HG03159 (cell line): ENCODE measurements around the gene TMEM223.
"Not testable (repeated sequence)": the region's sequence is repeated elsewhere in the genome, so short reads cannot be mapped to it uniquely, and the experiment has no call there.

Source experiments
- ATAC-seq: cut with Tn5 transposase; IDR thresholded peaks from one replicate; pipeline ENCODE4 v1.9.1; 2021; ENCODE audit warnings: mild to moderate bottlenecking, moderate library complexity; ENCODE audit not compliant: unreplicated experiment

The TMEM223 gene

DNA sequence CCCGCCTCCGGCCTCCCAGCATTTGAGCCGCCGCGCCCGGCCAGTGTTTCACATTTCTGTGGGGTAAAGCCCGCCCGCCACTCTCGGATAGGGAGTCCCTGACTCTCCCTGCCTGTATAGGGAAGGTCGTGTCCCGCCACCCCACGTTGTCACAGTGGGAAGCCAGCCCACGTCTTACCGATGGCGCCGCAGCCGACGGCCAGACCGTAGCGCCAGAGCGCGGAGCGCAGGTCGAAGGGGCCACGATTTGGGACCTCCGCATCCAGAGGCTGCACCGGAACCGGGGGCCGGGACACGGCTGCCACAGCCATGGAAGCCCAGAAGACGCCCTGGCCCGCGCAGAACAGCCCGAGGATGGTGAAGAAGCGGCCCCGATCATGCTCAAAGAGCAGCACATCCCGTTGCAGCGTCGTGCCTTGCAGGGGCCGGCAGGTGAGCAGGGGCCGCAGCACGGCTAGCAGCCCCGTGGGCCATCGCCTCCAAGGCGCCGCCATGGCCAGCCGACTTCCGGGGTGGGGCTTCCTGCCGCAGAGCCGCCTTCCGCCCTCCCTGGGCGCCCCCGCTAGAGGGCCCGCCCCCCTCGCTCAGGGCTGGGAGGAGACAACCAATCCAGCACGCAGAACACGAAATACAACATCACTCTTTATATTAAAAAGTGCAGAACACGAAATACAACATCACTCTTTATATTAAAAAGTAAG, at the start of gene TMEM223:
Gene TMEM223 (minus strand): TSS at position 506 of the 701 bp plus-strand sequence. CDS start 12 bp downstream, at position 494.
- peak; percentile 66 for ATAC-seq

DNA sequence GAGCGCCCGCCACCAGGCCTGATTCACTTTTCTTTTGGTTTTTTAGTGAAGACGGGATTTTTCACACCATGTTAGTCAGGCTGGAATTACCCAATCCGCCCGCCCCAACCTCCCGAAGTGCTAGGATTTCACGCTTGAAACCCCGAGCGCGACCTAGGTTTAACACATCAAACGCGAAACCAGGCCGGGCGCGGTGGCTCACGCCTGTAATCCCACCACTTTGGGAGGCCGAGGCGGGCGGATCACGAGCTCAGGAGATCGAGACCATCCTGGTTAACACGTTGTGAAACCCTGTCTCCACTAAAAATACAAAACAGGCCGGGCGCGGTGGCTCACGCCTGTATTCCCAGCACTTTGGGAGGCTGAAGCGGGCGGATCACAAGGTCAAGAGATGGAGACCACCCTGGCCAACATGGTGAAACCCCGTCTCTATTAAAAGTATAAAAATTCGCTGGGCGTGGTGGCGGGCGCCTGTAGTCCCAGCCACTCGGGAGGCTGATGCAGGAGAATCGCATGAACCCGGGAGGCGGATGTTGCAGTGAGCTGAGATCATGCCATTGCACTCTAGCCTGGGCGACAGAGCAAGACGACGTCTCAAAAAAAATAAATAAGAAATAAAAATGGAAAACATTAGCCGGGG, 49.0 kb upstream of the TMEM223 start:
- not testable (repeated sequence) for ATAC-seq

GRCh38 chr11:62839050-62839945, 47.5 kb upstream of the TMEM223 start, which contains the start of gene WDR74:
TSS of gene WDR74 (minus strand) at chr11:62839590. CDS start at chr11:62839570, 20 bp downstream.
- ATAC-seq: peak; percentile 45

DNA sequence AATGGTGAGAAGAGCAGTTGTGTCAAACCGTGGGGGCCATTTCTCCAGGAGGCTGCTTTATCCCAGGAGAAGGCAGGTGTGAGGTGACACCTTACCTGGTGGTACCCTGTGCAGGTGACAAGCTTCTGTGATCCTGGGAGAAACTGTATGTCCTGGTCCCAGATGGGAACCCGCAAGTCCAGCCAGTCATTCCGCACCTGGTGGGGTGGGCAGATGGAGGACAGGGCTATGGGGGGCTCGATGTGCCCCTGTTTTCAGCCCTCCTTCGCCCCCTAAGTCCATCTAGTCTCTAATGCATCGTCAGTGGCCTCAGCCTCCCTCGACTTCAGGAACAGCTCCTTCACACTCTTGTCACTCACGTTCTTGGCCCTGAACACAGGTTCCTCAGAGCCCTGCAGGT, 43.5 kb upstream of the TMEM223 start:
- no peak for ATAC-seq

- peak; percentile 17 for ATAC-seq
Observed at GRCh38 chr11:62832336-62833234, 40.8 kb upstream of the TMEM223 start, which contains the start of gene TEX54. TSS of gene TEX54 (minus strand) at chr11:62832841.

DNA sequence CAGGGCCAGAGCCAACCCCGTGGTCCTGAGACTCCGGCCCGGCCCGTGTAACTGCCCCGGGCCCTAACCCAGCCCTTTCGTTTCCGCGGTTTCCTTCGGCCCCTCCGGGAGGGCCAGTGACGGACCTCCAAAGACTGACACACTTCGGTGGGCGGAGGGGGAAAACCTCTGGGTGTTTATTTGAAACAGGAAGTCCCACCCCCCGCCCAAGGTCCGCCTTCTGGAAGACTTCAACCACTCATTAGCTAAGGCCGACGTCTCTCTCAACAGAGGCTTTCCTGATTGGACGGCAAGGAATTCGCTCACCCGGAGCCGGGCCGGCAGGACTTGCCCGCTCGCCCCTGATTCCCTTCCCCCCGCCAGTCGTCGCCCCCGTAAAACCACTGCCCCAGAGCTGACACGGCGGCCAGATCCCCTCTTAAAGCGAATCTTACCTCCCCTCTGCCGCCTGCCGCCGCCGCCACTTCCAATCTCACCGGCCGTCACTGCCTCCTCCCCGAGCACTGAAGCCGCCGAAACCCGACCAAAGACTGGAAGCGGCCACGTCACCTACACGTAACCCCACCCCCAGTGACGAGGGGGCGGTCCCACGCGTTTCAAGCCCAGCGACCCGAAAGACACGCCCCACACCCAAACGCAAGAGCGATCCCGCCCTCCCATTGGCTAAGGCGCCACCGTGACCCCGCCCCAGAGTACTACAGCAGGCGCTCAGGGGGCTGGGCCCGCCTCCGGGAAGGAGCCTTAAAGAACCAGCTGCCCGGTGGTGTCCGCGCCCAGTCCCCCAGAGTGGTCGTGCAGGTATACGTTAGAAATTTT, 39.9 kb upstream of the TMEM223 start, which contains the start of gene STX5:
Gene STX5 (minus strand): TSS at position 532 of the 816 bp plus-strand sequence. CDS start 808 bp downstream, outside the sequence.
- peak; percentile 83 for ATAC-seq

GRCh38 chr11:62830904-62831519, 39.2 kb upstream of the TMEM223 start:
- ATAC-seq: no peak

DNA sequence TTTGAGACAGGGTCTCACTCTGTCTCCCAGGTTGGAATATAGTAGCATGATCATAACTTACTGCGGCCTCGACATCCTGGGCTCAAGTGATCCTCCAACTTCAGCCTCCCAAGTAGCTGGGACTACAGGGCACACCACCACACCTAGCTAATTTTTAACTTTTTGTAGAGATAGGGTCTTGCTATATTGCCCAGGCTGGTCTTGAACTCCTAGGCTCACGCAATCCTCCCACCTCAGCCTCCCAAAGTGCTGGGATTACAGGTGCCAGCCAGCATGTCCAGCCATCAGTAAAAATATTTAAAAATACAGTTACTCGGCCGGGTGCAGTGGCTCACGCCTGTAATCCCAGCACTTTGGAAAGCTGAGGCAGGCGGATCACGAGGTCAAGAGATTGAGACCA, 36.3 kb upstream of the TMEM223 start:
- ATAC-seq: not testable (repeated sequence)

GRCh38 chr11:62823677-62824076, 31.9 kb upstream of the TMEM223 start:
- no peak for ATAC-seq

DNA sequence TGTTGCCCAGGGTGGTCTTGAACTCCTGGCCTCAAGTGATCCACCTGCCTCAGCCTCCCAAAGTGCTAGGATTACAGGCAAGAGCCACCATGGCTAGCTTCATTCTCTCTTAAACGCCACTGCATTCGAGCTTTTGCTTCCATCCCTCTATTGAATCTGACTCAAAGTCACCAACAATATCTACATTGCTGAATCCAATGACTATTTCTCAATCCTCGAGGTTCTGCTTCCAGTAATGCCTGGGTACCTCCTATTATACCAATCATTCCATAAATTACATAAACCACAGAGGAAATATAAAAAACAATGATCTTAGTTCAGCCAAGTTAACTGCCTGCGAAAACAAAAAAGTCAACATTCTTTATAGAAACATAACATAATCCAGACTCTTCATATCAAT, 25.3 kb upstream of the TMEM223 start:
- ATAC-seq: no peak

- ATAC-seq: no peak
Observed at GRCh38 chr11:62816557-62816956, 24.8 kb upstream of the TMEM223 start.

DNA sequence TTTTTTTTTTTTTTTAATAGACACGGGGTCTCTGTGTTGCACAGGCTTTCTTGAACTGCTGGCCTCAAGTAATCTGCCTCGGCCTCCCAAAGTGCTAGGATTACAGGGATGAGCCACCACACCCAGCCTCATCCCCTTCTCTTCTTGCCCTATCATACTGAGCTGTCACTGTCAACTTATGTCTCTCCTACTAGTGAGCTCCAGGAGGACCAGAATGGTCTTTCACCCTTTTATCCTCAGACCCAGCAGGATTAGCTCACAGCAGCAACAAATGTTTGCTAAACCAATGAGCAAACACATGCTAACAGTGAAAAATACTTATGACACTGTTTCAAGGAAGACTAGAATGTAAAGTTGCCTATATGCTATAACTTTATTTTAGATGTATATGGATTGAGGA, 19.9 kb upstream of the TMEM223 start:
- ATAC-seq: no peak

DNA sequence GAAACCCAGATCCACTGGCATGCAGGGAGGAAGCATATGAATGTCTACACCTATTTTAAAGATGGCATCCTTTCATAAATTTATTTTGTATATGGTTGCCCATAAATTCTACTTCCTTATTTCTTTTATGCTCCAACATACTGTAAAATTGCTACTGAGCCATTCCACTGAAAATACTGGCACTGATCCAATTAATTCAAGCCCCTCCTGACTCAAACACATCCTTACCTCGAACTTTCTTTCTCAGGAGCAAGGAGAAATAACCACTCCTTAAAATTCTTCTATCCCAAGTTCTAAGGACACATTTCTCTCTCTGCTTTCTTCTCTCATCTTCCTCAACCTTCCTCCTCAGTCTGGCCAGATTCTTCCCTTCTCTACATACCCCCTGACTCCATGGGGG, 18.9 kb upstream of the TMEM223 start:
- no peak for ATAC-seq

DNA sequence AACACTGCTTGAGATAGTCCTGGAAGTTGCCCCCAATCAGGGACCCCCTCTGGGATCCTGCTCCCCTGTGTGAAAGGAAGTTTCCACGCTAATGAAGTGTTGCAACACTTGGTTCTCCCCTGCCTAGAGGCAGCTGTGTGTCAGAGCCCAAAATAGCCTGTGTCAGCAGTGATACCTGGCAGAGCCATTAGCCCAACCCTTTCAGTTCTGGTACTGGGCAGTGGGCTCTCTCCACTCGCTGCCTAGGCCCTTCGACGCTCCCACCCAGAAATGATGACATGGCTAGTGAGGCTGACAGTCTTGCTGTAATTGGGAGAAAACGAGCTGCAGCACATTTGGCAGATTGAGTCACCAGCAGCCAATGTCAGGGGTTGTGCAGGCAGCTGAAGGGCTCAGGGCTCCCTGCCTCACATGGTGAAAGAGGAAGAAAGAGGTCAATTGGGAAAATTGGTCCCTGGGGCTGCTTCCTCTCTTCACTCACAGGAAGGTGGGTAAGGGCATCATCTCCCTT, 14.9 kb upstream of the TMEM223 start:
- no peak for ATAC-seq

- ATAC-seq: no peak
Observed at GRCh38 chr11:62805961-62806441, 14.2 kb upstream of the TMEM223 start.

GRCh38 chr11:62805076-62805892, 13.5 kb upstream of the TMEM223 start, which contains the start of gene NXF1:
TSS of gene NXF1 (minus strand) at chr11:62805440. CDS start at chr11:62805356, 84 bp downstream.
- peak; percentile 76 for ATAC-seq

DNA sequence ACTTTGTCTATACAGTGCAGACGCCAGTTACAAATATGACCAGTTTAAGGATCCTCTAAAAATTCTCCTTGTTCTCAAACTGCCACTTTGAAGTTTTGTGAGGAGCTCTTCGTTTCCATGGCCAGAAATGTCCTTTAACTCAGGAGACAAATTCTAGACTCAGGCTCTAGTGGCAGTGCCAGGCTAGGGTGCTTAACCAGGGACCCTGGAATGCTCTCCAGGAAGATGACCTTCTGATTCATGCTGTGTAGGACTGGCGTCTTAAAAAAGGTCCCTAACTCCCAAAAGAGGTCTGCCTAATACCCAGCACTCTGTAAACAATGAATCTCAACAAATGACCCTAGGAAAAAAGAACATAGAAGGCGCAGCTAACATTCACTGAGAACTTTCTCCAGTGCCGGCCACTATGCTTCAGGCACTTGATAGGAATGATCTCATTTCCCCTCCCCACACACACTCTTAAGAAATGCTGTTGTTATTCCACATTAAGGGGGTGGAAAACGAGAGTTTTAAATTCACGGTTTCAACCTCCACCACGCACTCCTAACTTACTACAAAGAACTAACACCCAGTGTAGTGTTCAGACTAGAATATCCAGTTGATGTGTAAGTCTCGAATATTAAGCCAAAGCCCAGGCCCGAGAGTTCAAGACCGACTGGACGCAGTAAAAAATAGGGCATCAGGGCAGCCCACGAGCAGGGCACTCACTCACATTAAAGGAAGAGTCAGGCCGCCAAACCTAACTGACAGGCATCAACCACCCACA, 12.7 kb upstream of the TMEM223 start:
- ATAC-seq: no peak
